OCI-LY7 (cell line): ENCODE results near the gene DUSP9. TPM values are rescaled to one million over a fixed set of nuclear protein-coding genes. Genes with fewer than 3 reads are reported as not detected.

Source experiments
- BruUV-seq: library from RNA; stranded (reverse); fragments of 400-500 nt; replicated peaks from 2 replicates; lab custom pipeline; 2021; lab: Mats Ljungman, UMichigan
- CTCF ChIA-PET: fragments of 300-600 bp; sonication (Branson Sonifier 250); formaldehyde crosslinking; loops from one replicate; lab custom pipeline; 2022; ENCODE audit warnings: antibody characterized with exemption; ENCODE audit not compliant: unreplicated experiment; lab: Charles Lee
- POLR2A ChIA-PET: fragments of 300-600 bp; sonication (Branson Sonifier 250); formaldehyde crosslinking; loops from one replicate; lab custom pipeline; 2022; ENCODE audit warnings: antibody characterized with exemption; lab: Charles Lee
- DNase-seq: peaks from one replicate; pipeline ENCODE4 v3.0.0-alpha.2; 2015; ENCODE audit warnings: low spot score
- H2AFZ ChIP-seq: fragments of 200-600 bp; sonication (generic), shearing (Covaris generic); 2 replicates; pipeline ENCODE4 v1.6.1; 2014; ENCODE audit warnings: mild to moderate bottlenecking, antibody characterized with exemption, low read length, moderate library complexity
- H3K27ac ChIP-seq: fragments of 200-600 bp; sonication (generic); 2 replicates; pipeline ENCODE4 v1.5.1; 2014; ENCODE audit warnings: mixed run types, low read depth, mild to moderate bottlenecking, moderate library complexity, low read length, inconsistent platforms; ENCODE audit not compliant: poor library complexity, severe bottlenecking
- H3K36me3 ChIP-seq: fragments of 200-600 bp; sonication (generic); 2 replicates; pipeline ENCODE4 v1.6.1; 2014; ENCODE audit warnings: mild to moderate bottlenecking, antibody characterized with exemption, low read length, moderate library complexity, mixed read lengths; ENCODE audit not compliant: insufficient read depth
- H3K4me1 ChIP-seq: fragments of 200-600 bp; sonication (generic); 2 replicates; pipeline ENCODE4 v1.5.1; 2014; ENCODE audit warnings: mild to moderate bottlenecking, low read length; ENCODE audit not compliant: insufficient read depth, poor library complexity, severe bottlenecking
- H3K4me2 ChIP-seq: fragments of 200-600 bp; sonication (generic); 2 replicates; pipeline ENCODE4 v1.6.1; 2014; ENCODE audit warnings: mild to moderate bottlenecking, low read length
- H3K4me3 ChIP-seq: fragments of 200-600 bp; sonication (generic); 2 replicates; pipeline ENCODE4 v1.5.1; 2014; ENCODE audit warnings: mild to moderate bottlenecking, low read depth, low read length; ENCODE audit not compliant: poor library complexity, severe bottlenecking
- H3K79me2 ChIP-seq: fragments of 200-600 bp; sonication (generic); 2 replicates; pipeline ENCODE4 v1.6.1; 2016; ENCODE audit warnings: low read depth, mild to moderate bottlenecking, low read length, moderate library complexity, mixed read lengths; ENCODE audit not compliant: insufficient read depth
- H3K9me2 ChIP-seq: fragments of 200-600 bp; sonication (generic); 2 replicates; pipeline ENCODE4 v1.6.1; 2016; ENCODE audit warnings: mild to moderate bottlenecking, low read length, mixed read lengths; ENCODE audit not compliant: insufficient read depth
- H3K9me3 ChIP-seq: fragments of 200-600 bp; sonication (generic); 2 replicates; pipeline ENCODE4 v1.6.1; 2014; ENCODE audit warnings: mild to moderate bottlenecking, mixed run types, low read length, mixed read lengths
- H4K20me1 ChIP-seq: fragments of 200-600 bp; sonication (generic); 2 replicates; pipeline ENCODE4 v1.6.1; 2014; ENCODE audit warnings: mild to moderate bottlenecking, antibody characterized with exemption, low read length, moderate library complexity, mixed read lengths; ENCODE audit not compliant: insufficient read depth
- EZH2phosphoT487 ChIP-seq: fragments of 200-600 bp; sonication (generic); IDR thresholded peaks from 2 replicates; pipeline ENCODE4 v1.6.1; 2018; ENCODE audit warnings: low read depth, borderline replicate concordance, mild to moderate bottlenecking, mixed run types, antibody characterized with exemption, low read length, moderate library complexity, mixed read lengths
- intact Hi-C: fragments of 100-400 bp; cut with micrococcal nuclease; formaldehyde crosslinking; loops from one replicate; pipeline ENCODE4 v1.10.0; 2022; ENCODE audit not compliant: unreplicated experiment
- total RNA-seq, 2 experiments: library from RNA; depleted of rRNA in 1 of 2; stranded (reverse); fragments of >200 nt in 1 of 2; shearing (Covaris generic) in 1 of 2; gene quantifications; 2 replicates each; pipeline ENCODE4 v1.2.3, GENCODE V29; 2014 to 2022
- TF ChIP-seq, protein P1 (sequence below): fragments of 200-600 bp; sonication (generic); conservative IDR thresholded peaks from 2 replicates; pipeline ENCODE4 v1.5.1; 2014; ENCODE audit warnings: mild to moderate bottlenecking, antibody characterized with exemption, low read length, moderate library complexity, mixed read lengths

The DUSP9 gene
- total RNA-seq, 2 experiments from 2014 or later, result not detected

DNA sequence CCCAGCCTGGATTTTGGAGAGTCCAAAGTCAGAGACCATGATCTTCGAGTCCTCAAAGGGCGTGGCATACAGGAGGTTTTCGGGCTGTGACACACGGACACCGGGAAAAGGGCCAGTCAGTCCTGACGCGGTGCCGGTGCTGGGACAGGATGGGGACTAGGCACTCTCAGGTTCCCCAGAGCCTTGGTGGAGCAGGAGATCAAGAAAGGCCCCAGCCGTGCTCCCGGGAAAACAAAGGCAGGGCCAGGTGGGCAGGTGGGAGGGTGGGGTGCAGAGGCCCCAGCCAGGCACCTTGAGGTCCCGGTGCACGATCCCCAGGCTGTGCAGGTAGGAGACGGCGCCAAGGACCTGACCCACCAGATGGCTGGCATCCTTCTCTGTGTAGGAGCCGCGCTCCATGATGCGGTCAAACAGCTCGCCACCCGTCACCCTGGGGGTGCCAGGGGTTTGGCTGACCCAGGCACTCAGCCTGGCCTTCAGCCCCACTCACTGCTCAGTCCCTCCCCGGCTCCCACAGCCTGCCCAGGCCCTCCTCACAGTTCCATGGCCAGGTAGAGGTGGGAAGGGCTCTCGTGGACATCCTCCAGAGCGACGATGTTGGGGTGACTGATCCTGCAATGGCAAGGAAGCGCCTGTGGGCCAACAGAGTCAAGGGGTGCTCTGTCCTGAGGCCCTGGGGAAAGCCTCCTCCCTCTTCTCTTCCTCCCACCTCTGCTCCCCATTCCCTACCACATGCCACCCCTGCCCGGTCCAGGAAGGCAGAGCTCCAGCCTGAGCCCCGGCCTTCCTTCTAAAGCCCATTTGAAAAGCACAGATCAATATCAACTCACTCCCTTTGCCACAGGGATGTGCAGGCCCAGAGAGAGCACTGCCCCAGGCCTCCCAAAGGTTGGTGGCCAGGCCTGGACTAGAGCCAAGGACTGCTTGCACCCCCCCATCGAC, 24.9 kb downstream of the DUSP9 start:
- no TSS peak for BruUV-seq
- intact Hi-C loops, result no loop called here

DNA sequence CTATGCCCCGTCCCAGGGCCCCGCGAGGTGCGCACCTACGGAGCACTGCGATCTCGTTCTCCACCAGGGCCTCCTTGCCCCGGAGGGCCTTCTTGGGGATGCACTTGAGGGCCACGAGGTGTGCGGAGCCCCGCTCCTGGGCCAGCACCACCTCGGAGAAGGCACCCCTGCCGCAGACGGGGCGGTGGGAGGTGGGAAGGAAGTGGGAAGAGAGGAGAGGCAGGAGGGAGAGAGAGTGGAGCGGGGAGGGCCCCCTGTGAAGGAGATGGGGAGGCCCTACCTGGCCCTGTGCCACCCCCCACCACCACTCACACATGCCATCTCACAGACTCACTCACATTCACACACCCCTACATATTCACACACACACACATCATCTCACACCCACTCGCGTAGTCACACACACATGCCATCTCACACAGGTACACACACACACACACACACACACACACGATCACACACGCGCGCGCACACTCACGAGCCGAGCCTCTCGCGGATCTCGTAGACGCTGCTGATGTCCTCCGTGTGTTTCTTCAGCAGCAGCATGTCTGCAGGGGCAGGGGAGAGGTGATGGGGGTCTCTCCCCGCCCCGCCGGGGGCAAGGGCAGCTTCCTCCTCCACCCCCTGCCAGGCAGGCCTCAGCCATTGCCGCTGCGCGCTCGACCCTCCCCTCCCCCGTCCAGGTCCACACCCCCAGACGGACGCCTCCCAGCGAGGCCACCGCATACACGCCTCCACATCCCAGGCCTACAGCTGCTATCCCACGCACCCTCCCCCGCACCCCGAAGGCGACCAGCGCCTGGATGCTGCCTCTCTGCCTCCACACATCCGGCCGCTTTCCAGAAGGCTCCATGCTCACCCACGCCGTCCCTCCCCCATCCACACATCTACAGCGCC, 25.8 kb downstream of the DUSP9 start:
- ChIA-PET POLR2A (no interaction called here), CTCF (interaction anchor here (0.5 kb wide), 1 partner anchor 688 kb away, joined by 3 read pairs; no protein-coding TSS in a partner anchor)
- H3K4me1 ChIP-seq, result no peaks in the 10 kb centered on the region
- intact Hi-C loops, result no loop called here
- H3K36me3 ChIP-seq, result no peaks in the 10 kb centered on the region
- no peak overlapping the region for H3K4me2 ChIP-seq
- no peak overlapping the region for H2AFZ ChIP-seq
- no TSS peak for BruUV-seq
- DNase-seq, result no peak
- no peak overlapping the region for H3K4me3 ChIP-seq
- no peaks in the 10 kb centered on the region for H4K20me1 ChIP-seq
- H3K9me3 ChIP-seq, result no peaks in the 10 kb centered on the region
- H3K27ac ChIP-seq, result no peak overlapping the region
- no peaks in the 10 kb centered on the region for H3K9me2 ChIP-seq
- no peak for TF ChIP-seq EZH2phosphoT487
- TF ChIP-seq, protein P1, sequence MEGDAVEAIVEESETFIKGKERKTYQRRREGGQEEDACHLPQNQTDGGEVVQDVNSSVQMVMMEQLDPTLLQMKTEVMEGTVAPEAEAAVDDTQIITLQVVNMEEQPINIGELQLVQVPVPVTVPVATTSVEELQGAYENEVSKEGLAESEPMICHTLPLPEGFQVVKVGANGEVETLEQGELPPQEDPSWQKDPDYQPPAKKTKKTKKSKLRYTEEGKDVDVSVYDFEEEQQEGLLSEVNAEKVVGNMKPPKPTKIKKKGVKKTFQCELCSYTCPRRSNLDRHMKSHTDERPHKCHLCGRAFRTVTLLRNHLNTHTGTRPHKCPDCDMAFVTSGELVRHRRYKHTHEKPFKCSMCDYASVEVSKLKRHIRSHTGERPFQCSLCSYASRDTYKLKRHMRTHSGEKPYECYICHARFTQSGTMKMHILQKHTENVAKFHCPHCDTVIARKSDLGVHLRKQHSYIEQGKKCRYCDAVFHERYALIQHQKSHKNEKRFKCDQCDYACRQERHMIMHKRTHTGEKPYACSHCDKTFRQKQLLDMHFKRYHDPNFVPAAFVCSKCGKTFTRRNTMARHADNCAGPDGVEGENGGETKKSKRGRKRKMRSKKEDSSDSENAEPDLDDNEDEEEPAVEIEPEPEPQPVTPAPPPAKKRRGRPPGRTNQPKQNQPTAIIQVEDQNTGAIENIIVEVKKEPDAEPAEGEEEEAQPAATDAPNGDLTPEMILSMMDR, result no peak
- H3K79me2 ChIP-seq, result no peaks in the 10 kb centered on the region

More for the DNA sequence above, 24.9 kb downstream of the DUSP9 start:
- Histone ChIP-seq H3K79me2 (no peaks in the 10 kb centered on the region), H3K4me1 (no peaks in the 10 kb centered on the region), H3K4me2 (no peak overlapping the region), H3K36me3 (no peaks in the 10 kb centered on the region), H3K9me2 (no peaks in the 10 kb centered on the region), H3K27ac (no peak overlapping the region), H2AFZ (no peak overlapping the region), H4K20me1 (no peaks in the 10 kb centered on the region), H3K9me3 (no peaks in the 10 kb centered on the region), H3K4me3 (no peak overlapping the region)
- DNase-seq, result no peak
- TF ChIP-seq, protein P1, result no peak
- no peak for TF ChIP-seq EZH2phosphoT487
- ChIA-PET CTCF (no interaction called here), POLR2A (no interaction called here)
